Measurements from ENCODE around the gene PPFIBP1. TPM values are rescaled to one million over a fixed set of nuclear protein-coding genes. Genes with fewer than 3 reads are reported as not detected.

Gene PPFIBP1
- total and polyA plus RNA-seq, 9 of the 15 experiments (the other 6 are each of a cell fraction or from before 2014, with no cell fraction given) = 0.46 to 3.5 (median 1.8) TPM

GRCh38 chr12:27652174-27652763, 128.3 kb downstream of the PPFIBP1 start:
- FAIRE-seq = peak; percentile 67
- POLR2A ChIA-PET = no interaction called here
- TF ChIP-seq NR2C1 (IDR thresholded peaks at IDR 0.05) (no peak), NR2C1 (tag; IDR thresholded peaks at IDR 0.05) (no peak), ZNF347 (CRISPR knock-in tag; IDR thresholded peaks at IDR 0.05; ENCODE audit: low read depth) (no peak), AFF4 (CRISPR knock-in tag; IDR thresholded peaks at IDR 0.05) (no peak), REST (IDR thresholded peaks at IDR 0.05; ENCODE audit: borderline replicate concordance) (peak; percentile 25; the same call in 1 of the 2 replicates), REST (CRISPR knock-in tag; IDR thresholded peaks at IDR 0.05; ENCODE audit: low read depth) (no peak), ZBTB43 (CRISPR knock-in tag; IDR thresholded peaks at IDR 0.05) (no peak), MCM2 (IDR thresholded peaks at IDR 0.05; ENCODE audit: low read depth) (no peak), TAF7 (tag; IDR thresholded peaks at IDR 0.05) (no peak)

More at GRCh38 chr12:27652174-27652763, 128.3 kb downstream of the PPFIBP1 start:
- Histone ChIP-seq H3K27me3 (ENCODE audit: control insufficient read depth in 2 of 2, insufficient read depth in 2 of 2, low read length in 2 of 2) (no peaks in the 10 kb centered on the region), H2AFZ (ENCODE audit: low read depth, low read length) (no peak overlapping the region), H3K4me2 (ENCODE audit: insufficient read depth, low read length) (no peak overlapping the region), H3K27ac (ENCODE audit: extremely low read depth, low read depth, low read length) (no peak overlapping the region), H3K79me2 (ENCODE audit: control insufficient read depth, insufficient read depth, low read length) (no peaks in the 10 kb centered on the region), H3K4me1 (replicated peaks in 1 of 2; ENCODE audit: control insufficient read depth in 2 of 2, insufficient read depth in 2 of 2, low read length in 2 of 2) (no peaks in the 10 kb centered on the region), H3K9me3 (replicated peaks; ENCODE audit: control insufficient read depth, insufficient read depth, low read depth, low read length) (no peaks in the 10 kb centered on the region), H3K36me3 (ENCODE audit: control insufficient read depth, insufficient read depth, low read length) (no peaks in the 10 kb centered on the region), H3K9ac (ENCODE audit: insufficient read depth in 1 of 2, low read depth in 2 of 2, low read length in 2 of 2) (no peak overlapping the region), H3K4me3 (no peak overlapping the region), H4K20me1 (replicated peaks; ENCODE audit: control insufficient read depth, insufficient read depth, low read length) (no peaks in the 10 kb centered on the region), H3K9me1 (ENCODE audit: control insufficient read depth, insufficient read depth, low read length) (no peaks in the 10 kb centered on the region)
- BruUV-seq (replicated peaks) = no TSS peak
- intact Hi-C loops (cut with micrococcal nuclease) (loop anchor here (5.0 kb wide), 1 partner anchor 50 kb away; no protein-coding TSS in a partner anchor), in situ Hi-C loops (cut with MboI) (no loop called here)
- peak; percentile 70 for ATAC-seq
- DNase-seq (ENCODE audit: extremely low read depth in 1 of 4, low spot score in 3 of 4) = peak; percentile 59 to 72 (median 61)
- 0% methylated on average over 1 of the region's 1 CpG for whole genome bisulfite sequencing (ENCODE audit: insufficient coverage, low coverage, missing lambda C conversion rate)
- CTCF ChIA-PET (ENCODE audit: low intra/inter-chr PET ratio) = interaction anchor here (1.2 to 2.3 kb wide), 2 partner anchors 217 to 1221 kb away, joined by 4 to 8 read pairs; no protein-coding TSS in a partner anchor

Data from K562 (cell line).